ENCODE measurements around the gene RXYLT1.
A peak's percentile ranks its signal among the peaks of the same experiment; 100 is the strongest.

RXYLT1 gene

GRCh38 chr12:63766498-63766897, 13.2 kb upstream of the RXYLT1 start:
- Histone ChIP-seq H3K9ac (no peak overlapping the region), H3K79me2 (ENCODE audit: insufficient read depth, low read depth) (no peaks in the 10 kb centered on the region), H2AFZ (ENCODE audit: low read depth) (no peak overlapping the region), H3K4me2 (no peak overlapping the region), H3K36me3 (ENCODE audit: insufficient read depth) (no peaks in the 10 kb centered on the region), H4K20me1 (ENCODE audit: insufficient read depth) (no peaks in the 10 kb centered on the region), H3K4me3 (IDR thresholded peaks at IDR 0.05; ENCODE audit: insufficient read depth, low read depth, low read length) (no peak overlapping the region), H3K27me3 (ENCODE audit: insufficient read depth, low read depth) (no peaks in the 10 kb centered on the region), H3K27ac (no peak overlapping the region), H3K4me1 (ENCODE audit: low read depth, poor library complexity, severe bottlenecking) (no peaks in the 10 kb centered on the region)
- TF ChIP-seq CTCF (conservative IDR thresholded peaks at IDR 0.05; ENCODE audit: low read depth, low read length), result peak; percentile 49; the same call in 1 of the 2 replicates

- Histone ChIP-seq H3K4me3 (IDR thresholded peaks at IDR 0.05; ENCODE audit: insufficient read depth, low read depth, low read length) (no peak overlapping the region), H3K4me2 (no peak overlapping the region), H3K79me2 (ENCODE audit: insufficient read depth, low read depth) (no peaks in the 10 kb centered on the region), H3K27me3 (ENCODE audit: insufficient read depth, low read depth) (no peaks in the 10 kb centered on the region), H3K36me3 (ENCODE audit: insufficient read depth) (no peaks in the 10 kb centered on the region), H3K9ac (no peak overlapping the region), H2AFZ (ENCODE audit: low read depth) (no peak overlapping the region), H4K20me1 (ENCODE audit: insufficient read depth) (no peaks in the 10 kb centered on the region), H3K4me1 (ENCODE audit: low read depth, poor library complexity, severe bottlenecking) (no peaks in the 10 kb centered on the region), H3K27ac (no peak overlapping the region)
- no peak for TF ChIP-seq CTCF (conservative IDR thresholded peaks at IDR 0.05; ENCODE audit: low read depth, low read length)
Measured at GRCh38 chr12:63770375-63770774, 9.3 kb upstream of the RXYLT1 start.

- TF ChIP-seq CTCF (conservative IDR thresholded peaks at IDR 0.05; ENCODE audit: low read depth, low read length), result no peak
- no peak overlapping the region for H2AFZ ChIP-seq (ENCODE audit: low read depth)
- no peaks in the 10 kb centered on the region for H3K27me3 ChIP-seq (ENCODE audit: insufficient read depth, low read depth)
- H3K9ac ChIP-seq, result no peak overlapping the region
- no peak overlapping the region for H3K4me2 ChIP-seq
- H3K27ac ChIP-seq, result no peak overlapping the region
- no peaks in the 10 kb centered on the region for H3K36me3 ChIP-seq (ENCODE audit: insufficient read depth)
- H3K79me2 ChIP-seq (ENCODE audit: insufficient read depth, low read depth), result peaks cover 16% of the 10 kb centered on the region
- H3K4me3 ChIP-seq (IDR thresholded peaks at IDR 0.05; ENCODE audit: insufficient read depth, low read depth, low read length), result no peak overlapping the region
- no peaks in the 10 kb centered on the region for H4K20me1 ChIP-seq (ENCODE audit: insufficient read depth)
- H3K4me1 ChIP-seq (ENCODE audit: low read depth, poor library complexity, severe bottlenecking), result peaks cover 17% of the 10 kb centered on the region
Measured at GRCh38 chr12:63777340-63777739, 2.4 kb upstream of the RXYLT1 start.

- H3K4me1 ChIP-seq (ENCODE audit: low read depth, poor library complexity, severe bottlenecking), result peaks cover 17% of the 10 kb centered on the region
- H2AFZ ChIP-seq (ENCODE audit: low read depth), result no peak overlapping the region
- H3K79me2 ChIP-seq (ENCODE audit: insufficient read depth, low read depth), result peaks cover 16% of the 10 kb centered on the region
- H3K4me3 ChIP-seq (IDR thresholded peaks at IDR 0.05; ENCODE audit: insufficient read depth, low read depth, low read length), result no peak overlapping the region
- no peaks in the 10 kb centered on the region for H3K27me3 ChIP-seq (ENCODE audit: insufficient read depth, low read depth)
- H3K4me2 ChIP-seq, result no peak overlapping the region
- no peaks in the 10 kb centered on the region; the same call in 1 of the 2 replicates for H3K36me3 ChIP-seq (ENCODE audit: insufficient read depth)
- H3K27ac ChIP-seq, result no peak overlapping the region
- TF ChIP-seq CTCF (conservative IDR thresholded peaks at IDR 0.05; ENCODE audit: low read depth, low read length), result no peak
- H3K9ac ChIP-seq, result no peak overlapping the region
- no peaks in the 10 kb centered on the region for H4K20me1 ChIP-seq (ENCODE audit: insufficient read depth)
Measured at GRCh38 chr12:63782466-63782865, 2.8 kb downstream of the RXYLT1 start.

Measured in KMS-11 (cell line).